ENCODE data around the gene NCR1. TPM values are rescaled to one million over a fixed set of nuclear protein-coding genes. Genes with fewer than 3 reads are reported as not detected.

The NCR1 gene
- total RNA-seq, 1 experiment from 2014 or later, result not detected

DNA sequence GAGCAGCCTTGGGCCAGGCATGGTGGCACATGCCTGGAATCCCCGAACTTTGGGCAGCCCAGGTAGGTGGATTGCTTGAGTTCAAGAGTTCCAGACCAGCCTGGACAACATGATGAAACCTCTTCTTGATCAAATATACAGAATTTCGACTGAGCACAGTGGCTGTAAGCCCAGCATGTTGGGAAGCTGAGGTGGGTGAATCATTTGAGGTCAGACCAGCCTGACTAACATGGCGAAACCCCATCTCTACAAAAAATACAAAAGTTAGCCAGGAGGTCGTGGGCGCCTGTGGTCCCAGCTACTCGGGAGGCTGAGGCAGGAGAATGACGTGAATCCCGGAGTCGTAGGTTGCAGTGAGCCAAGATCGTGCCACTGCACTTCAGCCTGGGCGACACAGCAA, 49.4 kb downstream of the NCR1 start:
- ChIA-PET CTCF (interaction anchor here (0.5 kb wide), 1 partner anchor 1296 kb away, joined by 4 read pairs; no protein-coding TSS in a partner anchor), POLR2A (no interaction called here)
- no peaks in the 10 kb centered on the region for H3K36me3 Mint-ChIP-seq (ENCODE audit: insufficient read depth, unreplicated experiment)
- no peaks in the 10 kb centered on the region for H3K9me3 Mint-ChIP-seq (ENCODE audit: unreplicated experiment)
- no peak overlapping the region for H3K4me3 Mint-ChIP-seq (ENCODE audit: unreplicated experiment)
- no peak overlapping the region for H3K27ac Mint-ChIP-seq (ENCODE audit: low read depth, unreplicated experiment)
- no peaks in the 10 kb centered on the region for H3K27me3 Mint-ChIP-seq (ENCODE audit: insufficient read depth, unreplicated experiment)
- intact Hi-C loops (cut with micrococcal nuclease), result no loop called here
- TF ChIP-seq, protein P1, sequence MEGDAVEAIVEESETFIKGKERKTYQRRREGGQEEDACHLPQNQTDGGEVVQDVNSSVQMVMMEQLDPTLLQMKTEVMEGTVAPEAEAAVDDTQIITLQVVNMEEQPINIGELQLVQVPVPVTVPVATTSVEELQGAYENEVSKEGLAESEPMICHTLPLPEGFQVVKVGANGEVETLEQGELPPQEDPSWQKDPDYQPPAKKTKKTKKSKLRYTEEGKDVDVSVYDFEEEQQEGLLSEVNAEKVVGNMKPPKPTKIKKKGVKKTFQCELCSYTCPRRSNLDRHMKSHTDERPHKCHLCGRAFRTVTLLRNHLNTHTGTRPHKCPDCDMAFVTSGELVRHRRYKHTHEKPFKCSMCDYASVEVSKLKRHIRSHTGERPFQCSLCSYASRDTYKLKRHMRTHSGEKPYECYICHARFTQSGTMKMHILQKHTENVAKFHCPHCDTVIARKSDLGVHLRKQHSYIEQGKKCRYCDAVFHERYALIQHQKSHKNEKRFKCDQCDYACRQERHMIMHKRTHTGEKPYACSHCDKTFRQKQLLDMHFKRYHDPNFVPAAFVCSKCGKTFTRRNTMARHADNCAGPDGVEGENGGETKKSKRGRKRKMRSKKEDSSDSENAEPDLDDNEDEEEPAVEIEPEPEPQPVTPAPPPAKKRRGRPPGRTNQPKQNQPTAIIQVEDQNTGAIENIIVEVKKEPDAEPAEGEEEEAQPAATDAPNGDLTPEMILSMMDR (IDR thresholded peaks at IDR 0.05; ENCODE audit: unreplicated experiment), result no peak
- no TSS peak for BruUV-seq (replicated peaks)
- DNase-seq (ENCODE audit: unreplicated experiment), result peak; percentile 10
- H3K4me1 Mint-ChIP-seq (ENCODE audit: insufficient read depth, unreplicated experiment), result no peaks in the 10 kb centered on the region

DNA sequence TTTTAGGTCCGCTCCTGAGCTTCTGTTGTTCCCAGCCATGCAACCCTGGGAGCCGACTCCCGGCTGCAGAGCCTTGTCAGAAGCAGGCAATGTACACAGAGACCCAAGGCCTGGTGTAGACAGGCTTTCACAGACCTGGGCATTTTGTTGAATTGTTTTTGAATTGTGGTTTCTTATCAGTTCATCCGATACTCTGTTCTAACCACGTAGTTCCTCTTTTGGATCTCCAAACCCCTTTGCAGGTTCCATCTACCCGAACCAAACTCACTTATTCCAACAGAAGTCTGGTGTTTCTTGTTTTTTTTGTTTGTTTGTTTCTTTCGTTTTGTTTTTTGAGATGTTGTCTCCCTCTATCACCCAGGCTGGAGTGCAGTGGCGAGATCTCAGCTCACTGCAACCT, 53.9 kb downstream of the NCR1 start:
- TF ChIP-seq, protein P1 (IDR thresholded peaks at IDR 0.05; ENCODE audit: unreplicated experiment), result no peak
- intact Hi-C loops (cut with micrococcal nuclease), result no loop called here
- no peak for DNase-seq (ENCODE audit: unreplicated experiment)
- Mint-ChIP-seq H3K36me3 (ENCODE audit: insufficient read depth, unreplicated experiment) (no peaks in the 10 kb centered on the region), H3K4me3 (ENCODE audit: unreplicated experiment) (no peak overlapping the region), H3K9me3 (ENCODE audit: unreplicated experiment) (no peaks in the 10 kb centered on the region), H3K27ac (ENCODE audit: low read depth, unreplicated experiment) (no peak overlapping the region), H3K4me1 (ENCODE audit: insufficient read depth, unreplicated experiment) (no peaks in the 10 kb centered on the region), H3K27me3 (ENCODE audit: insufficient read depth, unreplicated experiment) (no peaks in the 10 kb centered on the region)
- no TSS peak for BruUV-seq (replicated peaks)
- ChIA-PET POLR2A (no interaction called here), CTCF (interaction anchor here (0.7 kb wide), 1 partner anchor 285 kb away, joined by 6 read pairs; no protein-coding TSS in a partner anchor)

Other genes starting within 250 kb of the NCR1 start
- gene LILRB4, start 243.2 kb upstream of the NCR1 start, total RNA-seq (2022), result not detected in 2 replicates
- gene KIR3DL3, start 181.7 kb upstream of the NCR1 start, total RNA-seq (2022), result not detected in 2 replicates
- gene KIR2DL3, start 167.6 kb upstream of the NCR1 start, total RNA-seq (2022), result not detected in 2 replicates
- not detected in 2 replicates for gene KIR2DL1, start 136.4 kb upstream of the NCR1 start, total RNA-seq (2022)
- not detected in 2 replicates for gene KIR2DL4, start 102.5 kb upstream of the NCR1 start, total RNA-seq (2022)
- gene KIR3DL1, start 89.7 kb upstream of the NCR1 start, total RNA-seq (2022), result not detected in 2 replicates
- not detected in 2 replicates for gene KIR2DS4, start 73.5 kb upstream of the NCR1 start, total RNA-seq (2022)
- gene KIR3DL2, start 55.7 kb upstream of the NCR1 start, total RNA-seq (2022), result not detected in 2 replicates
- not detected in 2 replicates for gene FCAR, start 31.9 kb upstream of the NCR1 start, total RNA-seq (2022)
- gene NLRP7, start 41.4 kb downstream of the NCR1 start, total RNA-seq (2022), result not detected in 2 replicates
- gene NLRP2, start 60.2 kb downstream of the NCR1 start, total RNA-seq (2022), result not detected in 2 replicates
- gene GP6, start 132.1 kb downstream of the NCR1 start, total RNA-seq (2022), result 0.27 TPM in 1 of 2 replicates, not detected in the other
- 20.2 and 25.8 TPM in 2 replicates for gene RDH13, start 157.0 kb downstream of the NCR1 start, total RNA-seq (2022)
- gene EPS8L1, start 169.7 kb downstream of the NCR1 start, total RNA-seq (2022), result 9.9 and 17.9 TPM in 2 replicates
- gene PPP1R12C, start 211.5 kb downstream of the NCR1 start, total RNA-seq (2022), result 76.4 and 88.6 TPM in 2 replicates
- 32.3 and 46.8 TPM in 2 replicates for gene TNNT1, start 243.1 kb downstream of the NCR1 start, total RNA-seq (2022)

Data from MCF 10A (cell line).